ENCODE data around the gene TAF3.

Gene TAF3

GRCh38 chr10:7813481-7813880 lies 4.8 kb upstream of the TAF3 start:
- no peak for DNase-seq

- DNase-seq: no peak
Measured at GRCh38 chr10:7817576-7817975, 729 bp upstream of the TAF3 start.

DNA sequence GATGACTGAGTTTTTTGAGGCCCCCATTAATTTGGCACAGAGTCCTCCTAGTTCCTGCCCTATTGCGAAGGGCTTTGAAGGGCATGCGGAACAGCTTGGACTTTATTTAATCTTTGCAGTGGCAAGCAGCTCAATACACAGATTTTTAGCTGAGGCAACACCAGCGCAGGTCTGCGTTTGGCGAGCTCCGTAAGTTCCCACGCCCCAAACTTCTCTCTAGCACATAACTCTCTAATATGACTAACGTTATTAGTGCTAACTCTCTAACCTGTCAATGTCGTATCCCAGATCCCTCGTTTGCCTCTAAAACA lies 366 bp upstream of the TAF3 start:
- no peak for DNase-seq

DNA sequence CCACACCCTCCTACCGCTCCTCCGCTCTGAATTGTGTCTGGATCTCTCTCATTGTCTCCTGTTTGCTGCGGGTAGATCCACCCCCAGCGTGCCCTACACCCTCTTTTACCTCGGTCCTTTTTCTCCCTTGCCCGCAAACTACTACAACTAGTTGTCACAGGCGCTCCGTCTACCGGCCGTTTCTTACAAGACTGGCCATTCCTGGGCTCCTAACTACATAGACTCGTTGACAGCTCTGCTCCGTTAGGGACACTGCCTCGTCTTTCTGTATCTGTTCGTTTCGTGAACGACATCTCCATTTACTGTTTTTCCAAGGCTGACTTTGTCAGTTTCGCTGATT lies 786 bp downstream of the TAF3 start:
- DNase-seq: peak; percentile 60

- DNase-seq: no peak
Measured at GRCh38 chr10:7824251-7824650, 5.9 kb downstream of the TAF3 start.

DNA sequence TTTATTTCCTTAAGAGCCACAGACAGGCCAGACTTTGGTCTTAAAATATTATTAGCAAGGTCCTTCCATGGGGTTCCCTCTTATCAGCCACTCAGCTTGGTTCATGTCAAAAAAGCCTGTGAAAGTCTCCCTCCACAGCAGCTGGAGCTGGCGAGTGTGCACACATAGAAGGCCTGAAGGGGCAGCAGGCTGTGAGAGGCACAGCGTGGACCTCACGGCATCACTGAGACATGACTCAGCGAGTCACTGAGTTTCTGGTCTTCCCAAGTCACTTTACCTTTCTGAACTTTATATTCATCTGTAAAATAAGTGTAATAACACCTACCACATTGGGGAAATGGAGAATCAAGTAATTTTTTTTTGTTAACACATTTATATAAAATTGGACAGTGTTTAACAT lies 8.7 kb downstream of the TAF3 start:
- DNase-seq: peak; percentile 35

GRCh38 chr10:7829289-7829834 lies 11.1 kb downstream of the TAF3 start:
- no peak for DNase-seq

DNA sequence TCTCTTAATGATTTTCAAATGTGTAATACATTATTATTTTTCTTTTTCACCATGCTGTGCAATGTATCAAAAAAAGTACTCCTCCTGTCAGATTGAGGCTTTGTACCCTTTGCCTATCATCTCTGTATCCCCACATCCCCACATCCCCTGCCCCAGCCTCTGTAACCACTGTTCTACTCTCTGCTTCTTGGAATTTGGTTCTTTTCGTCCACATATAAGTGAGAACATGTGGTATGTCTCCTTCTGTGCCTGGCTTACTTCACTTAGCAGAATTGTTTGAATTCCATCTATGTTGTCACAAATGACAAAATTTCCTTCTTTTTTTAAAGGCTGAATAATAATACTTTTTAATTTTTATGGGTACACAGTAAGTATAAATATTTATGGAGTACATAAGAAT lies 13.8 kb downstream of the TAF3 start:
- DNase-seq: peak; percentile 25

DNA sequence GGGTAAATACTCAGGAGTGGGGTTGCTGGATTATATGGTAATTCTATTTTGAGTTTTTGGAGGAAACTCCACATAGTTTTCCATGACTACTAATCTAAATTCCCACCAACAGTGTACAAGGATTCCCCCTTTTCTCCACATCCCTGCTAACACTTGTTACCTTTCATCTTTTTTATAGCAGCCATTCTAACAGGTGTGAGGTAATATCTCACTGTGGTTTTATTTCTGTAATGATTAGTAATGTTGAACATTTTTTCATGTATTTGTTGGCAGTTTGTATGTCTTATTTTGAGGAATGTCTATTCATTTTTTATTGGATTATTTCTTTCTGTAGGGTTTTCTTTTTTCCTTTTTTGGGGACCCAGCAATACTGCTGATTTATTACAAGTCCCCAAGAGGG lies 14.9 kb downstream of the TAF3 start:
- no peak for DNase-seq

DNA sequence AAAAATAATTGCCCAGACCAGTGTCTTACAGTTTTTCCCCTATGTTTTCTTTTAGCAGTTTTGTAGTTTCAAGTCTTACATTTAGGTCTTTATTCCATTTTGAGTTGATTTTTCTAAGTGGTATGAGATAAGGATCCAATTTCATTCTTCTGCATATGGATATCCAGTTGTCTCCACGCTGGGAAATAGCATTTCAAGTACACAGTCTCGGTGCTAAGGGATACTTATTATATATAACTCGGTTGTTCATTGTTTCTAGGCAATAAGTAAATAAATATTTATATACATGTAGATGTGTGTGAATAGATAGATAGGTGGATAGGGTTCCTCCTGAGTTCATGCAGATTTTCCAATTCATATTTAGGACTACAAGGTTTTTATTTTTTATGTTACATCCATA lies 16.0 kb downstream of the TAF3 start:
- no peak for DNase-seq

- no peak for DNase-seq
Measured at GRCh38 chr10:7836571-7836970, 18.3 kb downstream of the TAF3 start.

DNA sequence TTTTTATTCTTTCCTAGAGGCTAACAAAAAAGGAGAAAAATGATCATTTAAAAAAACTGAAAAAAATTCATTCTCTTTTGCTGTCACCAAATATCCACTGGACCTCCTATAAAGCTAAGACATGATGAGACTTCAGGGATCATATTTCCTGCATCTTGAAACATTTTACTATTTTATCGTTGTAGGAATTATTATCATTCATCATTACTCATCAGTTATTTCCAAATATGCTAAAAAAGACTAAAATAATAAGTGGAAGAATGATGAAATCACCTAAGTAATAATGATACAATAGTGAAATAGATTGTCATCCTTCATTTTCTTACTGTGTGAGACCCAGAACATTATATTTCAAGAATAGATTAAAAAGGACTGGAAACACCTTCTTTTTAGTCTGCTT lies 28.3 kb downstream of the TAF3 start:
- peak; percentile 45 for DNase-seq

- no peak for DNase-seq
Measured at GRCh38 chr10:7853226-7853842, 35.0 kb downstream of the TAF3 start.

GRCh38 chr10:7853890-7854289 lies 35.6 kb downstream of the TAF3 start:
- DNase-seq: no peak

DNA sequence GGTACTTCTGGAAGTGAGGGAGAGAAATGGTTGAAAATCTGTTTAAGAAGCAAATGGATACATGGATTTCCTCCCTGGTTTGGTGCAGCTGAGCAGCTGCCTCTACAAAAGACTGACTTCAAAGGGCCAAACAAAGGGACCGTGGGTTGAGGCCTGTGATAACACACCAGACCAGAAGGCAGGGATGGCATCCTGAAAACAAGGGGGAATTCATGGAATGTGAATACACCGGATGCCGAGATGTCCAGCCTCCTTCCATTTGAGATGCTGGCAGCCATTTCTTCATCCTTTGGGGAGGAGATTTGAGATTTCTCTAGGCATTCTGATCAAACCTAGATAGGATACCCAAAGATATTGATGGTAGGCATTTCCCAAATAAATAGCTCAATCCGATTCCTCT lies 36.9 kb downstream of the TAF3 start:
- DNase-seq: no peak

DNA sequence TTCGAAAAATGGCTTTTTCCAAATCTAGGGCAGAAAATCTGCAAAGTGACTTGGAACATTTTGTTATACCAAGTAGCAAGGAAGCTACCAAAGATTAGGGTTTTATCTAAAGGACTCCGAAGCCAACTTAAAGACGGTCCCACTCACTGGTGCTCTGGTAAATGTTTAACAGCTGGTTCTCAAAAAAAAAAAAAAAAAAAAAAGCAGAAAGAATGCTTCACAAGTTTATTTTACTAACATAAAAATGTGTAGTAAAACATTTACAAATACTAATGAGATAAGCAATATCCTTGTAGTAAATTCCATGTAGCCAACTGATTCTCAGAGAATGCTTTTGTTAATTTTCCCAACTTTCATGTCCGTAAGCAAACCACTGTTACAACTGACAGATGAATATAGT lies 38.4 kb downstream of the TAF3 start:
- DNase-seq: no peak

- no peak for DNase-seq
Measured at GRCh38 chr10:7857262-7857661, 39.0 kb downstream of the TAF3 start.

DNA sequence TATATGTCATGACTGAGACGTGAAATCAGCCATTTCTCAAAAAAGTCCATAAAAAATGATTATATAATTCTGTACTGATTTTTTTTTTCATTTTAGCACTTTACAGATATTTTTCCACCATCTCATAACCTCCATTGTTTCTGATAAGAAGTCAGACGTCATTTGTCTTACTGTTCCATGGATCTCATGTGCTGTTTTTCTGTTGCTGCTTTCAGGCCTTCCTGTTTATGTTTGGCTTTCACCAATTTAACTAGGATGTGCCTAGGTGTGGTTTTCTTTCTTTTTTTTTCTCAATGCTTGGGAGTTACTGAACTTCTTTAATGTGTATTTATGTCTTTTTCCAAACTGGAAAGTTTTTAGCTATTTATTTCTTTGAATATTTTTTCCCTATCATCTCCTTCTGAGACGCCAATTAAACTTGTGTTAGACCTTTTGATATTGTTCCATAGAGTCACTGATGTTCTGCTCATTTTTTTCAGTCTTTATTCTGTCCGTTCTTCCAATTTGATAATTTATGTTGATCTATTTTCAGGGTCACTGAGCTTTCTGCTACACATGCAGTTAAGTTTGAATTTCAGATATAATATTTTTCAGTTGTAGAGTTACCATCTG lies 43.3 kb downstream of the TAF3 start:
- DNase-seq: no peak

DNA sequence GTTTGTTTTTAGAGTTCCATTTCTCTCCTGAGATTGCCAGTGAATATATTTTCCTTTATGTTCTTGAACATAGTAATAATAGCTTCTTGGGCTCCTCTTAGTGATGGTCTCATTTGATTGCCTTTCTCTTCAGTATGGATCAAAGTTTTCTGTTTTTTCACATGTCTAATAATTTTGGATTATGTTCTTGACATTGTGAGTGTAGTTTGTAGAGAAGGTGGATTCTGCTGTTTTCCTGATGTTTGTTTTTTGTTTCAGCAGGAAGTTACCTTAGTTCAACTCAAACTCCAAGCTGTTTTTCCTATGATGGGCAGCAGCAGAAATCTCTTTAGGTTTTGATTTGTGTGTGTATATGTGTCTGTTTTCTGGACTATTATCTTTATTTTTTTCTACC lies 43.8 kb downstream of the TAF3 start:
- DNase-seq: no peak

- peak; percentile 6 for DNase-seq
Measured at GRCh38 chr10:7866176-7866575, 47.9 kb downstream of the TAF3 start.

DNA sequence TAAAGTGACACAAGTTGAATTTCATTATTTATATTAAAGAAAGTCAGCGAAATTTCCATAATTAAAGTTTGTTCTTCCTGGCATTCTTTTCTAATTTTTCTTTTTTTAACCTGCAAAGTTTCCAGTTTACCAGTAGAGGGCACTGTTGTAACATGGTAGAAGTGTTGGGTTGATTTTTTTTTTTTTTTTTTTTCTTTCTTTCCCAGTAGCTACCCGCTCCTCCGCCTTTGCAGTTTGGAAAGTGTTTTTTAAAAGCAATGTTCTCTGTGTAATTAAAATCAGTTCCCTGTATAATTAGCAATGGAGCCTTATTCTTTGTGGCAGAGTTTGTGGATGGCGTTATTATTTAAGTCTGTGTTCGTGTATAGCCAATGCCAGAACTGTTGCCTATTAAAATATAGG lies 53.7 kb downstream of the TAF3 start:
- DNase-seq: peak; percentile 19

DNA sequence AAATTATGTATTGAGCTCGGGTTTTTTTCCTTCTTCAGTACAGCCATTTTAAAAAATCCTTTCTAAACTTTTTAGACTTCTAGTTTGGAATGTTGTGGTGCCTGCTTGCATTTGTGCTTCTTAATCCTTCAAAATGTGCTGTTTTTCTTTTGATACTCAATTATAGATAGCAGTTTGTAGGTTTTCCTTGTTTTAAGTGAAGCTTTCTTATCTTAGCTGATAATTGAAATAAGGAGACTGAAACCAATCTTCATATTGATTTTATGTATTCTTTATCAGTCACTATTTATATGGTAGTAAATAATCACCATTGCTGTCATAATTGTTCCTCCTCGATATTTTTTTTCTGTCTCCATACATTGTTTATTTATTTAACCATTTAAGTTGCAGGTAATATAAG lies 56.6 kb downstream of the TAF3 start:
- no peak for DNase-seq

GRCh38 chr10:7876541-7877127 lies 58.3 kb downstream of the TAF3 start:
- no peak for DNase-seq

- no peak for DNase-seq
Measured at GRCh38 chr10:7881119-7881518, 62.8 kb downstream of the TAF3 start.

DNA sequence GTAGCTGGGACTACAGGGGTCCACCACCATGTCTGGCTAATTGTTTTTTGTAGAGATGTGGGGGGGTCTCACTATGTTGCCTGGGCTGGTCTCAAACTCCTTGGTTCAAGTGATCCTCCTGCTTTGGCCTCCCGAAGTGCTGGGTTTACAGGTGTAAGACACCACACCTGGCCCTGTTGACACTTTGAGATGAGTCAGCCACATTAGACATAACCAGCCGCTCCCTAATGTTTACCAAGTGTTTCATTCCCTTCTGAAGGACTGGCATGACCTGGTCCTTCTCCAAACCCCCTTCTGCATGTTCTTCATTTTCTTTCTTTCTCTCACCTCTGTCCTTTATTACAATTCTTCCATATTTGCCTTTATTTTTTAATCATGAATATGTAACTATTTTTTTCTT lies 67.8 kb downstream of the TAF3 start:
- DNase-seq: no peak
